ENCODE data around the gene HNRNPR. TPM values are rescaled to one million over a fixed set of nuclear protein-coding genes. Genes with fewer than 3 reads are reported as not detected.
A peak's percentile ranks its signal among the peaks of the same experiment; 100 is the strongest.

The HNRNPR gene
- total and polyA plus RNA-seq, 2 donors (not counting 3 experiments of a cell fraction or from before 2014, with no cell fraction given), result 111 to 171 TPM

- Histone ChIP-seq H3K4me3 (replicated peaks in 1 of 3; ENCODE audit: insufficient read depth in 1 of 3, low read depth in 1 of 3, low read length in 3 of 3) (no peak overlapping the region), H3K9me3 (replicated peaks; ENCODE audit: control insufficient read depth, insufficient read depth, low read length) (no peaks in the 10 kb centered on the region), H4K20me1 (replicated peaks; ENCODE audit: control insufficient read depth, extremely low read depth, insufficient read depth, low read length) (no peaks in the 10 kb centered on the region), H3K9ac (replicated peaks; ENCODE audit: extremely low read depth, insufficient read depth, low read length) (no peak overlapping the region), H3K36me3 (ENCODE audit: control insufficient read depth in 2 of 2, extremely low read depth in 1 of 2, insufficient read depth in 2 of 2, low read length in 2 of 2) (no peaks in the 10 kb centered on the region), H3K79me2 (ENCODE audit: control insufficient read depth, insufficient read depth, low read length) (no peaks in the 10 kb centered on the region), H2AFZ (ENCODE audit: low read depth, low read length) (no peak overlapping the region), H3K4me2 (ENCODE audit: insufficient read depth, low read length) (no peak overlapping the region), H3K4me1 (ENCODE audit: control insufficient read depth, extremely low read depth, insufficient read depth, low read length) (peaks cover 15% of the 10 kb centered on the region), H3K27ac (ENCODE audit: insufficient read depth, low read depth, low read length) (no peak overlapping the region), H3K27me3 (ENCODE audit: control insufficient read depth in 2 of 2, insufficient read depth in 2 of 2, low read length in 2 of 2) (no peaks in the 10 kb centered on the region), H3K9me1 (replicated peaks; ENCODE audit: control insufficient read depth, extremely low read depth, insufficient read depth, low read length) (no peaks in the 10 kb centered on the region)
- intact Hi-C loops (cut with micrococcal nuclease) (loop anchor here (1.0 kb wide), 1 partner anchor 9 kb away; no protein-coding TSS in a partner anchor), dilution Hi-C loops (cut with MboI; ENCODE audit: extremely low pct_ligation_motif_present, low sequenced_read_pairs) (no loop called here)
- TF ChIP-seq FOS (IDR thresholded peaks at IDR 0.05; ENCODE audit: borderline replicate concordance, insufficient read depth, low read length) (peak; percentile 48), CTCF (IDR thresholded peaks at IDR 0.05; ENCODE audit: extremely low read depth in 1 of 2, insufficient read depth in 1 of 2, low read depth in 1 of 2, low read length in 2 of 2) (no peak)
- ChIA-PET POLR2A (no interaction called here), CTCF (interaction anchor here (0.8 to 2.4 kb wide), 6 partner anchors 9 to 103 kb away, joined by 3 to 30 read pairs (median 4); partner anchors contain the start of gene ZNF436)
- DNase-seq (ENCODE audit: low read depth, low spot score), result peak; percentile 25
- no TSS peak for BruUV-seq (replicated peaks)
- FAIRE-seq, result peak; percentile 86
Measured at GRCh38 chr1:23393706-23394105, 49.6 kb upstream of the HNRNPR start.

GRCh38 chr1:23392125-23392855 lies 48.2 kb upstream of the HNRNPR start:
- no peaks in the 10 kb centered on the region for H3K9me1 ChIP-seq (replicated peaks; ENCODE audit: control insufficient read depth, extremely low read depth, insufficient read depth, low read length)
- TF ChIP-seq FOS (IDR thresholded peaks at IDR 0.05; ENCODE audit: borderline replicate concordance, insufficient read depth, low read length), result no peak
- TF ChIP-seq CTCF (IDR thresholded peaks at IDR 0.05; ENCODE audit: extremely low read depth in 1 of 2, insufficient read depth in 1 of 2, low read depth in 1 of 2, low read length in 2 of 2), result no peak
- TF ChIP-seq MYC (IDR thresholded peaks at IDR 0.05; ENCODE audit: low read depth, low read length), result no peak
- no peak for TF ChIP-seq POLR2AphosphoS5 (IDR thresholded peaks at IDR 0.05; ENCODE audit: insufficient read depth, low read depth, low read length)
- no peak for TF ChIP-seq POLR2A (IDR thresholded peaks at IDR 0.05; ENCODE audit: low read depth, low read length)
- no peak for TF ChIP-seq GATA2 (IDR thresholded peaks at IDR 0.05; ENCODE audit: insufficient read depth, insufficient read length, low read depth, low read length)
- TF ChIP-seq MAX (IDR thresholded peaks at IDR 0.05; ENCODE audit: insufficient read depth, insufficient read length), result no peak
- no peak for TF ChIP-seq JUN (IDR thresholded peaks at IDR 0.05; ENCODE audit: borderline replicate concordance, insufficient read depth, insufficient read length, low read depth)
- TF ChIP-seq EZH2 (IDR thresholded peaks at IDR 0.05; ENCODE audit: borderline replicate concordance, low read depth, low read length, severe bottlenecking), result no peak
- CTCF ChIA-PET, result no interaction called here
- FAIRE-seq (peak; percentile 77), DNase-seq (ENCODE audit: low read depth, low spot score) (no peak)
- H3K4me1 ChIP-seq (ENCODE audit: control insufficient read depth, extremely low read depth, insufficient read depth, low read length), result peaks cover 15% of the 10 kb centered on the region
- intact Hi-C loops (cut with micrococcal nuclease) (no loop called here), dilution Hi-C loops (cut with MboI; ENCODE audit: extremely low pct_ligation_motif_present, low sequenced_read_pairs) (no loop called here)
- no peak overlapping the region for H2AFZ ChIP-seq (ENCODE audit: low read depth, low read length)
- no peaks in the 10 kb centered on the region for H3K9me3 ChIP-seq (replicated peaks; ENCODE audit: control insufficient read depth, insufficient read depth, low read length)
- no TSS peak for BruUV-seq (replicated peaks)
- no peak overlapping the region for H3K4me2 ChIP-seq (ENCODE audit: insufficient read depth, low read length)
- no peaks in the 10 kb centered on the region for H3K79me2 ChIP-seq (ENCODE audit: control insufficient read depth, insufficient read depth, low read length)
- no peaks in the 10 kb centered on the region for H3K36me3 ChIP-seq (ENCODE audit: control insufficient read depth in 2 of 2, extremely low read depth in 1 of 2, insufficient read depth in 2 of 2, low read length in 2 of 2)
- no peak overlapping the region for H3K4me3 ChIP-seq (replicated peaks in 1 of 3; ENCODE audit: insufficient read depth in 1 of 3, low read depth in 1 of 3, low read length in 3 of 3)
- H3K27ac ChIP-seq (ENCODE audit: insufficient read depth, low read depth, low read length), result no peak overlapping the region
- POLR2A ChIA-PET, result no interaction called here
- H4K20me1 ChIP-seq (replicated peaks; ENCODE audit: control insufficient read depth, extremely low read depth, insufficient read depth, low read length), result no peaks in the 10 kb centered on the region
- no peaks in the 10 kb centered on the region for H3K27me3 ChIP-seq (ENCODE audit: control insufficient read depth in 2 of 2, insufficient read depth in 2 of 2, low read length in 2 of 2)
- H3K9ac ChIP-seq (replicated peaks; ENCODE audit: extremely low read depth, insufficient read depth, low read length), result no peak overlapping the region

All from endothelial cell of umbilical vein (primary cell).